CD4-positive, CD25-positive, alpha-beta regulatory T cell (primary cell): Measurements from ENCODE around the gene BUD31. TPM values are rescaled to one million over a fixed set of nuclear protein-coding genes. Genes with fewer than 3 reads are reported as not detected.
A peak's percentile ranks its signal among the peaks of the same experiment; 100 is the strongest.

Experiments
- ATAC-seq, 2 donors: fragments of 150-1000 bp; cut with Tn5 transposase; one replicate each; pipeline ENCODE4 v1.10.0; 2021; ENCODE audit warnings: low read depth in 2 of 2, moderate number of reproducible peaks in 2 of 2, moderate library complexity in 1 of 2
- DNase-seq, 3 donors: peaks; one replicate each; pipeline versions ENCODE4 v3.0.0 to v3.0.0-alpha.2; 2012 to 2022; ENCODE audit warnings: mixed read lengths in 1 of 3
- H3K27ac ChIP-seq: one replicate; pipeline ENCODE4 v1.7.0; 2013; ENCODE audit warnings: mild to moderate bottlenecking, low read length; ENCODE audit not compliant: insufficient read depth, poor library complexity, severe bottlenecking
- H3K27me3 ChIP-seq: one replicate; pipeline ENCODE4 v1.7.0; 2013; ENCODE audit warnings: low read length; ENCODE audit not compliant: control insufficient read depth, insufficient read depth
- H3K36me3 ChIP-seq: one replicate; pipeline ENCODE4 v1.7.0; 2013; ENCODE audit warnings: mild to moderate bottlenecking, low read length, moderate library complexity; ENCODE audit not compliant: control insufficient read depth, insufficient read depth
- H3K4me1 ChIP-seq: 2 replicates; pipeline ENCODE4 v1.7.0; 2013; ENCODE audit warnings: mild to moderate bottlenecking, low read length; ENCODE audit not compliant: insufficient read depth, control insufficient read depth, poor library complexity, severe bottlenecking
- H3K4me3 ChIP-seq: one replicate; pipeline ENCODE4 v1.7.0; 2013; ENCODE audit warnings: low read depth, mild to moderate bottlenecking, low read length, moderate library complexity
- H3K9me3 ChIP-seq, 2 experiments: 1 replicate in 1 of 2; 2 replicates in 1 of 2; pipeline ENCODE4 v1.7.0; 2013; ENCODE audit warnings: low read length in 2 of 2, mild to moderate bottlenecking in 1 of 2, moderate library complexity in 1 of 2; ENCODE audit not compliant: control insufficient read depth in 2 of 2
- H3K27ac Mint-ChIP-seq, 3 donors: one replicate each; pipeline ENCODE4 v1.8.0; 2020 to 2022; ENCODE audit warnings: mild to moderate bottlenecking in 3 of 3, mixed read lengths in 3 of 3, moderate library complexity in 2 of 3
- H3K27me3 Mint-ChIP-seq: one replicate; pipeline ENCODE4 v1.8.0; 2022; ENCODE audit warnings: mild to moderate bottlenecking, mixed read lengths
- H3K36me3 Mint-ChIP-seq: one replicate; pipeline ENCODE4 v1.8.0; 2020; ENCODE audit warnings: mixed read lengths
- H3K4me1 Mint-ChIP-seq, 4 donors: one replicate each; pipeline ENCODE4 v1.8.0; 2020 to 2022; ENCODE audit warnings: mixed read lengths in 4 of 4, mild to moderate bottlenecking in 1 of 4
- H3K4me3 Mint-ChIP-seq, 4 donors: one replicate each; pipeline ENCODE4 v1.8.0; 2020 to 2022; ENCODE audit warnings: mild to moderate bottlenecking in 4 of 4, mixed read lengths in 4 of 4, moderate library complexity in 3 of 4
- H3K9me3 Mint-ChIP-seq, 7 donors: one replicate each; pipeline ENCODE4 v1.8.0; 2020 to 2022; ENCODE audit warnings: mixed read lengths in 7 of 7, mild to moderate bottlenecking in 3 of 7, moderate library complexity in 2 of 7
- polyA plus RNA-seq, 4 donors: library from polyadenylated mRNA; unstranded; fragments of 300-500 nt; fragmentation: Illumina TruSeq; gene quantifications; one replicate each; pipeline ENCODE4 v1.2.3, GENCODE V29; 2021
- total RNA-seq: library from RNA; stranded (reverse); gene quantifications from one replicate; pipeline ENCODE4 v1.2.3, GENCODE V29; 2022

The BUD31 gene
- total and polyA plus RNA-seq, 5 donors from 2014 or later = 130 to 251 (median 199) TPM

GRCh38 chr7:99457050-99457649, 48.4 kb downstream of the BUD31 start:
- H3K27me3 Mint-ChIP-seq = no peaks in the 10 kb centered on the region
- no peak for ATAC-seq
- no peak overlapping the region for H3K4me3 ChIP-seq
- H3K27ac Mint-ChIP-seq = peak overlapping the region in 1 of 3 donors; percentile 73
- no peaks in the 10 kb centered on the region for H3K9me3 Mint-ChIP-seq
- H3K36me3 ChIP-seq = peaks cover 77% of the 10 kb centered on the region
- H3K27ac ChIP-seq = no peak overlapping the region
- peaks cover 31% of the 10 kb centered on the region for H3K36me3 Mint-ChIP-seq
- no peaks in the 10 kb centered on the region for H3K27me3 ChIP-seq
- peaks cover 0 to 24% (median 15%) of the 10 kb centered on the region in 4 donors for H3K4me1 Mint-ChIP-seq
- H3K4me1 ChIP-seq = no peaks in the 10 kb centered on the region
- H3K4me3 Mint-ChIP-seq = no peak overlapping the region
- no peak for DNase-seq
- no peaks in the 10 kb centered on the region for H3K9me3 ChIP-seq

DNA sequence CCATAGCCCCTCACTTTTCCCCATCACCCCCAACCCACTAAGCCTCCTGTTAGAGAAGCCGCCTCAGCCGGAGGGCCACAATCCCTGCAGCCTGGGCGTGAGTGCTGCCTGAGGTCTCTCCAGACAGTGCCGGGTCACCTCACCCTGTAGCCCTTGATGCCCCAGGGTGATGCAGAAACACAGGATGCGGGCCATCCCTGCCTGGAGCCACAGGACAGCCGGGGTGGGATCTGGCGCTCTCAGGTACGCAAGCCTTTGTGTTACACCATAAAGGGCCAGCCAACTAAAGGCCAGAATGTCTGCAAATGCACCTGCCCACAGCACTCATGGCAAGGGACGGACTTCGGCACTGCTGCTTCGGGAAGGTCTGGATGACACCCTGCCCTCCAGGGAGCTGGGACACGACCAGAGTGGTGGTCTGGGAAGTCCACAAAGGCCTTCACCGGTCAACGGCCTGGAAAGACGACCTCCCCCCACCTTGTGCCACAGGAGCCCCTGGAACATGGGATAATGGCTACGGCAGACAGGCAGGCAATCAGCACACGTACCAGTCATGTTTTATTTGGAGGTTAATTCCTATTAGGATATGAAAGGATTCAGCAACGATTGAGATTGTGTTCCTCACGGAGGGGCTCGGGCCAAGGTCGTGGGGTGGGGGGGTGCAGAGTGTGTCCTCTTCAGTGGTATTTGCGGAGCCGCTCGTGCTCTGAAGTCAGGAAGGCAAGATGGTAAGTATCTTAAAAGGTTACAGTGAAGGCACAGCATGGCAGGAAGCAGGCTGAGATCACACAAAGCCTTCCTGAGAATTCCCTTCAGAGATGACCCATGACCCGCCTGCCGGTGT, 49.1 kb downstream of the BUD31 start:
- Mint-ChIP-seq H3K9me3 (no peaks in the 10 kb centered on the region), H3K4me1 (peaks cover 0 to 30% (median 17%) of the 10 kb centered on the region in 4 donors), H3K36me3 (peaks cover 31% of the 10 kb centered on the region), H3K27ac (peak overlapping the region in 1 of 3 donors; percentile 43), H3K27me3 (no peaks in the 10 kb centered on the region), H3K4me3 (no peak overlapping the region)
- no peak for ATAC-seq
- H3K4me1 ChIP-seq = peaks cover 3% of the 10 kb centered on the region
- no peak for DNase-seq
- H3K27me3 ChIP-seq = no peaks in the 10 kb centered on the region
- H3K27ac ChIP-seq = no peak overlapping the region
- peaks cover 75% of the 10 kb centered on the region for H3K36me3 ChIP-seq
- no peaks in the 10 kb centered on the region for H3K9me3 ChIP-seq
- no peak overlapping the region for H3K4me3 ChIP-seq

DNA sequence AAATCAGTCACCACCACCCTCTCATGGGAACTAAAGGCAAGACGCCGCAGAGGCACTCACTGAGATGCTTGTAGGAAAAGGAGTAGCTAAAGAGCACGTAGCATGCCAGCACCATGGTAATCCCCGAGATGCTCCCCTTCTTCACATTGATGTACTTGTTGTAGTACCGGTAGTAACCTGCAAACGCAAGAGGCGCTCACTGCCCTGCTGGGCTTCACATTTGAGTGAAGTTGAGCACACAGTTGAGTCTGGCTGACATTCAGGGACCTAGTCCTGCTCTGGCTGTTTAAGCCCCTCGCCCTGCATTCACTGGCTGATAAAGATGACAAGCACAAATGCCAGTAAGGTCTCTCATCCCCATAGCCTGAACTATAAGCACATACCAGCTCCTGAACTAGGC, 50.3 kb downstream of the BUD31 start:
- Mint-ChIP-seq H3K27ac (peak overlapping the region in 2 of 3 donors; percentile 63 to 77), H3K9me3 (no peaks in the 10 kb centered on the region), H3K36me3 (peaks cover 31% of the 10 kb centered on the region), H3K27me3 (no peaks in the 10 kb centered on the region), H3K4me1 (peaks cover 0 to 38% (median 21%) of the 10 kb centered on the region in 4 donors), H3K4me3 (no peak overlapping the region)
- no peaks in the 10 kb centered on the region for H3K27me3 ChIP-seq
- H3K36me3 ChIP-seq = peaks cover 67% of the 10 kb centered on the region
- no peaks in the 10 kb centered on the region for H3K9me3 ChIP-seq
- no peak overlapping the region for H3K4me3 ChIP-seq
- H3K4me1 ChIP-seq = peaks cover 13% of the 10 kb centered on the region
- no peak overlapping the region for H3K27ac ChIP-seq
- peak in 1 of 2 donors; percentile 45 for ATAC-seq
- DNase-seq = peak in 2 of 3 donors; percentile 11 to 51

GRCh38 chr7:99460651-99461050, 51.9 kb downstream of the BUD31 start:
- H3K4me3 ChIP-seq = no peak overlapping the region
- H3K4me3 Mint-ChIP-seq = peak overlapping the region in 1 of 4 donors; percentile 50
- H3K9me3 Mint-ChIP-seq = no peaks in the 10 kb centered on the region
- peaks cover 56% of the 10 kb centered on the region for H3K36me3 ChIP-seq
- no peaks in the 10 kb centered on the region for H3K9me3 ChIP-seq
- ATAC-seq (no peak), DNase-seq (no peak)
- H3K27me3 Mint-ChIP-seq = no peaks in the 10 kb centered on the region
- no peaks in the 10 kb centered on the region for H3K27me3 ChIP-seq
- no peak overlapping the region for H3K27ac ChIP-seq
- H3K36me3 Mint-ChIP-seq = peaks cover 31% of the 10 kb centered on the region
- H3K4me1 ChIP-seq = peaks cover 27% of the 10 kb centered on the region
- H3K4me1 Mint-ChIP-seq = peaks cover 6 to 54% (median 29%) of the 10 kb centered on the region in 4 donors
- H3K27ac Mint-ChIP-seq = peak overlapping the region in 2 of 3 donors; percentile 40 to 67

- Mint-ChIP-seq H3K4me3 (peak overlapping the region in 1 of 4 donors; percentile 50), H3K36me3 (peaks cover 31% of the 10 kb centered on the region), H3K27me3 (peaks cover 4% of the 10 kb centered on the region), H3K9me3 (no peaks in the 10 kb centered on the region), H3K27ac (peak overlapping the region in 1 of 3 donors; percentile 26), H3K4me1 (peaks cover 6 to 59% (median 32%) of the 10 kb centered on the region in 4 donors)
- Histone ChIP-seq H3K27ac (no peak overlapping the region), H3K27me3 (no peaks in the 10 kb centered on the region), H3K4me1 (peaks cover 31% of the 10 kb centered on the region), H3K9me3 (no peaks in the 10 kb centered on the region), H3K36me3 (peaks cover 51% of the 10 kb centered on the region), H3K4me3 (no peak overlapping the region)
- DNase-seq (no peak), ATAC-seq (no peak)
Observed at GRCh38 chr7:99461221-99461620, 52.5 kb downstream of the BUD31 start.

DNA sequence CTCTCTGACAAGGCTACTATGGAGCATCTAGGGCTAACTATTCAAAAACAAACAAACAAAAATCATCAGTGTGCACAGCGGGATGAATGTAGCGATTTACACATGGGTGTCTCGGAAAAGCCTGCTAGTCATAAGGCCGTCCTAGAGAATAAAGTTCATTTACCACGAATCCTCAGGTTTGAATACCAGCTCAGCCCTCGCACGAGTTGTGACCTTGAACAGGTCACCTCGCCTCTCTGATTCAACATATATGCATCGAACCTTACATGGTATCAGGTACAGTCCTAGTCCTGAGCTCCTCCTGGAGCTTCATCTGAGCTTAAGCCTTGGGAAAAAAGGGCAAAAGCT, 56.6 kb downstream of the BUD31 start:
- Histone ChIP-seq H3K36me3 (peaks cover 10% of the 10 kb centered on the region), H3K4me3 (peak overlapping the region; percentile 85), H3K27me3 (no peaks in the 10 kb centered on the region), H3K4me1 (peaks cover 34% of the 10 kb centered on the region), H3K27ac (peak overlapping the region; percentile 77), H3K9me3 (no peaks in the 10 kb centered on the region)
- ATAC-seq = no peak
- Mint-ChIP-seq H3K9me3 (peaks cover 0 to 1% (median 0%) of the 10 kb centered on the region in 7 donors), H3K36me3 (peaks cover 14% of the 10 kb centered on the region), H3K4me1 (peaks cover 6 to 50% (median 26%) of the 10 kb centered on the region in 4 donors), H3K4me3 (peak overlapping the region; percentile 83 to 98 (median 95)), H3K27ac (peak overlapping the region; percentile 91 to 97 (median 93)), H3K27me3 (peaks cover 15% of the 10 kb centered on the region)
- no peak for DNase-seq

DNA sequence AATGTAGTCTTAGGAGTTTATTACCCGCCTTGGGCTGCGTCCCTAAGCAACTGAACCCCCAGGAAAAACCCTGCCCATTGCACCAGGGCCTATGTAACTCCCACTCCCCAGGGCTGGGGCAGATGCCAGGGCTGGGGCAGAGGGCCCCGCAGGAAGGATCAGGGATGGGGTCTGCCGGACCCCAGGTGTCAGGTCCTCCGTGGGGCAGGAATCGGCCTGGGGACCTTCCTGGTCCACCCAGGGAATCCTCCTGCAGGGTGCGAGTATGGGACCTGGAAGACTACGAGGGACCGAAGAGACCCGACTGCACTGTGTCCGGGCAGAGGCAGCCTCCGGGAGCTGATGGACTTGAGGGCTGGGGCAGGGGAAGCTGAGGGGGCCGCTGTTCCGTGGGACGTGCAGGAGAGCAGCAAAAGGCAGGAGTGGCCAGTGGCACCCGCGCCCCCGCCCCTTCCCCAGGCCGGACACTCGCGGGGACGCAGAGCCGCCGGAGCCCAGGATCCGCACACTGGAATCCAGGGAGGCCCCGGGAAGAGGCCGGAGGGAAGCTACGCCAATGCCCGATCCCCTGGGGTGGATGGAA, 59.7 kb downstream of the BUD31 start:
- DNase-seq (no peak), ATAC-seq (no peak)
- no peaks in the 10 kb centered on the region for H3K36me3 ChIP-seq
- H3K27ac ChIP-seq = no peak overlapping the region
- no peak overlapping the region for H3K4me3 ChIP-seq
- no peaks in the 10 kb centered on the region for H3K27me3 ChIP-seq
- Mint-ChIP-seq H3K9me3 (peaks cover 0 to 2% (median 0%) of the 10 kb centered on the region in 7 donors), H3K4me3 (peak overlapping the region in 1 of 4 donors; percentile 74), H3K27ac (no peak overlapping the region), H3K27me3 (peaks cover 29% of the 10 kb centered on the region), H3K36me3 (peaks cover 10% of the 10 kb centered on the region), H3K4me1 (peaks cover 9 to 49% (median 33%) of the 10 kb centered on the region in 4 donors)
- no peaks in the 10 kb centered on the region for H3K9me3 ChIP-seq
- H3K4me1 ChIP-seq = peaks cover 40% of the 10 kb centered on the region
